ENCODE results near the gene AGBL4.

Gene AGBL4

DNA sequence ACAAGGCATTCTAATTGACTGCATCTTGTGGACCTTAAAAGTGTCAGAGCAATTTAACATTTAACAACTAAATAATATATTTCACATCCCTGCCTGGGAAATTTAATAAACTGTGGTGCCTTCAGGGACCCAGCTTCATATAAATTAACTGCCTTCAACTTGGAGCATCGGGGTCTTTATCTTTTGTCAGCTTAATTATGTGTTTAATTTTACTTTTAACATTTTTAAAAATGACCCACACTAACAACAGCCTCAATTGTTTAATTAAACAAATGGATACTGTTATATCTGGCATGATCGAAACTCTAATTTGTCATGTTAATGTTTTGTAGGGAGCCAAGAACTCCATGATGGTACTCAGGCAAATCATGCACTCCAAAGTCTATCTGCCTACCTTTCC, 857.7 kb downstream of the AGBL4 start:
- Histone ChIP-seq H3K27ac (ENCODE audit: extremely low read depth, low read depth, low read length) (no peak overlapping the region), H3K9me3 (ENCODE audit: control insufficient read depth, insufficient read depth, low read depth, low read length) (no peaks in the 10 kb centered on the region), H3K36me3 (ENCODE audit: control insufficient read depth in 2 of 2, insufficient read depth in 1 of 2, low read length in 2 of 2) (no peaks in the 10 kb centered on the region), H3K4me3 (ENCODE audit: low read depth, low read length) (no peak overlapping the region), H3K4me1 (ENCODE audit: control insufficient read depth, insufficient read depth, low read length) (no peaks in the 10 kb centered on the region)
- CTCF ChIA-PET, result interaction anchor here (0.6 kb wide), 3 partner anchors 81 to 1401 kb away, joined by 3 read pairs; no protein-coding TSS in a partner anchor
- no peak for TF ChIP-seq GFI1B (tag by site-specific recombination; IDR thresholded peaks at IDR 0.05)
- TF ChIP-seq, protein P1, sequence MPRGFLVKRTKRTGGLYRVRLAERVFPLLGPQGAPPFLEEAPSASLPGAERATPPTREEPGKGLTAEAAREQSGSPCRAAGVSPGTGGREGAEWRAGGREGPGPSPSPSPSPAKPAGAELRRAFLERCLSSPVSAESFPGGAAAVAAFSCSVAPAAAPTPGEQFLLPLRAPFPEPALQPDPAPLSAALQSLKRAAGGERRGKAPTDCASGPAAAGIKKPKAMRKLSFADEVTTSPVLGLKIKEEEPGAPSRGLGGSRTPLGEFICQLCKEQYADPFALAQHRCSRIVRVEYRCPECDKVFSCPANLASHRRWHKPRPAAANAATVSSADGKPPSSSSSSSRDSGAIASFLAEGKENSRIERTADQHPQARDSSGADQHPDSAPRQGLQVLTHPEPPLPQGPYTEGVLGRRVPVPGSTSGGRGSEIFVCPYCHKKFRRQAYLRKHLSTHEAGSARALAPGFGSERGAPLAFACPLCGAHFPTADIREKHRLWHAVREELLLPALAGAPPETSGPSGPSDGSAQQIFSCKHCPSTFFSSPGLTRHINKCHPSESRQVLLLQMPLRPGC (tag by site-specific recombination; IDR thresholded peaks at IDR 0.05), result no peak
- POLR2A ChIA-PET, result no interaction called here

DNA sequence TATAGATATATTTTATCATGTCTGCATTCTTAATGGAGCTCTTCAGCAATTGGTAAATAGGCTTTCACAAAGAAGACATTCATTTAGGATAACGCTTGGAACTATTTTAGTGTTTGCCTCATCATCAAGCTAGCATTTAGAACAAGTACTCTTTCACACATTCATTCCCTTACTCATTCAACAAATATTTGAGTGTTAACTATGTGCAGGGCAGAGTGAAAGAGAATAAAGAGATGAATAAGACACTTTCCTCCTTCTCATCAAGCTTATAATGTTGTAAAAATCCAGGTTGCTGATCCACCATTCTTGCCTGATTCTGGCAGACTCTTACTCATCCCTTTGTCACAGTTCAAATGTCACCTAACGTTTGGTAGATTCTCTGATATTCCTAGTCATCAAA, 860.7 kb downstream of the AGBL4 start:
- ChIA-PET POLR2A (no interaction called here), CTCF (no interaction called here)
- H3K4me1 ChIP-seq (ENCODE audit: control insufficient read depth, insufficient read depth, low read length), result no peaks in the 10 kb centered on the region
- no peaks in the 10 kb centered on the region for H3K9me3 ChIP-seq (ENCODE audit: control insufficient read depth, insufficient read depth, low read depth, low read length)
- H3K36me3 ChIP-seq (ENCODE audit: control insufficient read depth in 2 of 2, insufficient read depth in 1 of 2, low read length in 2 of 2), result no peaks in the 10 kb centered on the region
- no peak overlapping the region for H3K27ac ChIP-seq (ENCODE audit: extremely low read depth, low read depth, low read length)
- TF ChIP-seq, protein P2, sequence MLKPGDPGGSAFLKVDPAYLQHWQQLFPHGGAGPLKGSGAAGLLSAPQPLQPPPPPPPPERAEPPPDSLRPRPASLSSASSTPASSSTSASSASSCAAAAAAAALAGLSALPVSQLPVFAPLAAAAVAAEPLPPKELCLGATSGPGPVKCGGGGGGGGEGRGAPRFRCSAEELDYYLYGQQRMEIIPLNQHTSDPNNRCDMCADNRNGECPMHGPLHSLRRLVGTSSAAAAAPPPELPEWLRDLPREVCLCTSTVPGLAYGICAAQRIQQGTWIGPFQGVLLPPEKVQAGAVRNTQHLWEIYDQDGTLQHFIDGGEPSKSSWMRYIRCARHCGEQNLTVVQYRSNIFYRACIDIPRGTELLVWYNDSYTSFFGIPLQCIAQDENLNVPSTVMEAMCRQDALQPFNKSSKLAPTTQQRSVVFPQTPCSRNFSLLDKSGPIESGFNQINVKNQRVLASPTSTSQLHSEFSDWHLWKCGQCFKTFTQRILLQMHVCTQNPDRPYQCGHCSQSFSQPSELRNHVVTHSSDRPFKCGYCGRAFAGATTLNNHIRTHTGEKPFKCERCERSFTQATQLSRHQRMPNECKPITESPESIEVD (tag by site-specific recombination; IDR thresholded peaks at IDR 0.05), result no peak
- TF ChIP-seq KLF10 (tag by site-specific recombination; IDR thresholded peaks at IDR 0.05), result no peak
- TF ChIP-seq ZNF121 (tag by site-specific recombination; IDR thresholded peaks at IDR 0.05), result no peak
- TF ChIP-seq ZNF404 (tag by site-specific recombination; IDR thresholded peaks at IDR 0.05), result no peak
- no peak for TF ChIP-seq ZSCAN30 (tag by site-specific recombination; IDR thresholded peaks at IDR 0.05)
- no peak for TF ChIP-seq ZNF549 (tag by site-specific recombination; IDR thresholded peaks at IDR 0.05)
- TF ChIP-seq SP7 (tag by site-specific recombination; IDR thresholded peaks at IDR 0.05), result no peak
- TF ChIP-seq ZNF521 (tag by site-specific recombination; IDR thresholded peaks at IDR 0.05), result no peak
- TF ChIP-seq ZNF785 (tag by site-specific recombination; IDR thresholded peaks at IDR 0.05), result no peak
- TF ChIP-seq EGR2 (tag by site-specific recombination; IDR thresholded peaks at IDR 0.05; ENCODE audit: low read depth), result no peak
- no peak for TF ChIP-seq ZFP41 (tag by site-specific recombination; IDR thresholded peaks at IDR 0.05; ENCODE audit: borderline replicate concordance)
- no peak for TF ChIP-seq ZNF169 (tag by site-specific recombination; IDR thresholded peaks at IDR 0.05)
- TF ChIP-seq MZF1 (tag by site-specific recombination; IDR thresholded peaks at IDR 0.05; ENCODE audit: borderline replicate concordance), result no peak
- TF ChIP-seq ZNF19 (tag by site-specific recombination; IDR thresholded peaks at IDR 0.05; ENCODE audit: low read depth), result no peak
- no peak for TF ChIP-seq WT1 (tag by site-specific recombination; IDR thresholded peaks at IDR 0.05)
- TF ChIP-seq ZNF600 (tag by site-specific recombination; IDR thresholded peaks at IDR 0.05), result no peak
- no peak for TF ChIP-seq ZNF391 (tag by site-specific recombination; IDR thresholded peaks at IDR 0.05; ENCODE audit: borderline replicate concordance, low read depth)
- TF ChIP-seq, protein P3, sequence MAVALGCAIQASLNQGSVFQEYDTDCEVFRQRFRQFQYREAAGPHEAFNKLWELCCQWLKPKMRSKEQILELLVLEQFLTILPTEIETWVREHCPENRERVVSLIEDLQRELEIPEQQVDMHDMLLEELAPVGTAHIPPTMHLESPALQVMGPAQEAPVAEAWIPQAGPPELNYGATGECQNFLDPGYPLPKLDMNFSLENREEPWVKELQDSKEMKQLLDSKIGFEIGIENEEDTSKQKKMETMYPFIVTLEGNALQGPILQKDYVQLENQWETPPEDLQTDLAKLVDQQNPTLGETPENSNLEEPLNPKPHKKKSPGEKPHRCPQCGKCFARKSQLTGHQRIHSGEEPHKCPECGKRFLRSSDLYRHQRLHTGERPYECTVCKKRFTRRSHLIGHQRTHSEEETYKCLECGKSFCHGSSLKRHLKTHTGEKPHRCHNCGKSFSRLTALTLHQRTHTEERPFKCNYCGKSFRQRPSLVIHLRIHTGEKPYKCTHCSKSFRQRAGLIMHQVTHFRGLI (tag by site-specific recombination; IDR thresholded peaks at IDR 0.05), result no peak
- no peak for TF ChIP-seq ZNF776 (tag by site-specific recombination; IDR thresholded peaks at IDR 0.05; ENCODE audit: borderline replicate concordance)
- H3K4me3 ChIP-seq (ENCODE audit: low read depth, low read length), result no peak overlapping the region

Measured in HEK293 (cell line).